Cerebellar nuclear complex (tissue), 1 donor: Measurements from ENCODE around the gene CHMP1B.
"Not testable (repeated sequence)": the region's sequence is repeated elsewhere in the genome, so short reads cannot be mapped to it uniquely, and the experiment has no call there.

Experiments
- DNase-seq, 2 experiments: peaks; one replicate each; lab custom pipeline; 2025; lab: John Stamatoyannopoulos, UW

CHMP1B gene

GRCh38 chr18:11871501-11871900 lies 20.3 kb downstream of the CHMP1B start:
- DNase-seq: no peak

GRCh38 chr18:11872479-11873136 lies 21.4 kb downstream of the CHMP1B start:
- DNase-seq: no peak

- no peak for DNase-seq
These were observed 22.6 kb downstream of the CHMP1B start for GRCh38 chr18:11873670-11874340.

- DNase-seq: no peak
These were observed 23.5 kb downstream of the CHMP1B start for GRCh38 chr18:11874676-11875075.

GRCh38 chr18:11877497-11878135 lies 26.4 kb downstream of the CHMP1B start:
- DNase-seq: no peak

GRCh38 chr18:11880586-11881304 lies 29.5 kb downstream of the CHMP1B start:
- no peak for DNase-seq

GRCh38 chr18:11882636-11883035 lies 31.4 kb downstream of the CHMP1B start:
- no peak for DNase-seq

- no peak for DNase-seq
These were observed 31.9 kb downstream of the CHMP1B start for GRCh38 chr18:11883153-11883552.

GRCh38 chr18:11884396-11885030 lies 33.3 kb downstream of the CHMP1B start:
- no peak for DNase-seq

GRCh38 chr18:11885278-11885947 lies 34.2 kb downstream of the CHMP1B start:
- no peak for DNase-seq

- DNase-seq: no peak
These were observed 35.4 kb downstream of the CHMP1B start for GRCh38 chr18:11886577-11887110.

- no peak for DNase-seq
These were observed 36.3 kb downstream of the CHMP1B start for GRCh38 chr18:11887328-11888128.

GRCh38 chr18:11888726-11889125 lies 37.5 kb downstream of the CHMP1B start:
- no peak for DNase-seq

GRCh38 chr18:11889284-11889683 lies 38.1 kb downstream of the CHMP1B start:
- no peak for DNase-seq

- DNase-seq: no peak
These were observed 40.5 kb downstream of the CHMP1B start for GRCh38 chr18:11891737-11892136.

- DNase-seq: not testable (repeated sequence)
These were observed 41.2 kb downstream of the CHMP1B start for GRCh38 chr18:11892438-11892837.

GRCh38 chr18:11897781-11898180 lies 46.6 kb downstream of the CHMP1B start:
- DNase-seq: no peak

GRCh38 chr18:11899063-11899462 lies 47.9 kb downstream of the CHMP1B start:
- no peak for DNase-seq

- DNase-seq: no peak
These were observed 50.7 kb downstream of the CHMP1B start for GRCh38 chr18:11901826-11902438.
